ENCODE results near the gene NXPE1.
"Not testable (repeated sequence)": the region's sequence is repeated elsewhere in the genome, so short reads cannot be mapped to it uniquely, and the experiment has no call there.

The NXPE1 gene

DNA sequence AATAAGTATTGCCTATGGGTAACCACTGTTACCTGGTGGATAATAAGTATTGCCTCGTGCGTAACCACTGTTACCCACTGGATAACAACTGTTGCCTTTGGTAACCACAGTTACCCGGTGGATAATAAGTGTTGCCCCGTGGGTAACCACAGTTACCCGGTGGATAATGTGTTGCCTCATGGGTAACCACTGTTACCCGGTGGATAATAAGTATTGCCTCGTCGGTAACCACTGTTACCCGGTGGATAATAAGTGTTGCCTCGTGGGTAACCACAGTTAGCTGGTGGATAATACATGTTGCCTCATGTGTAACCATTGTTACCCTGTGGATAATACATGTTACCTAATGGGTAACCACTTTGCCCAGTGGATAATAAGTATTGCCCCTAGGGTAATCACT is 45.7 kb upstream of the NXPE1 start:
- TF ChIP-seq, protein P1, sequence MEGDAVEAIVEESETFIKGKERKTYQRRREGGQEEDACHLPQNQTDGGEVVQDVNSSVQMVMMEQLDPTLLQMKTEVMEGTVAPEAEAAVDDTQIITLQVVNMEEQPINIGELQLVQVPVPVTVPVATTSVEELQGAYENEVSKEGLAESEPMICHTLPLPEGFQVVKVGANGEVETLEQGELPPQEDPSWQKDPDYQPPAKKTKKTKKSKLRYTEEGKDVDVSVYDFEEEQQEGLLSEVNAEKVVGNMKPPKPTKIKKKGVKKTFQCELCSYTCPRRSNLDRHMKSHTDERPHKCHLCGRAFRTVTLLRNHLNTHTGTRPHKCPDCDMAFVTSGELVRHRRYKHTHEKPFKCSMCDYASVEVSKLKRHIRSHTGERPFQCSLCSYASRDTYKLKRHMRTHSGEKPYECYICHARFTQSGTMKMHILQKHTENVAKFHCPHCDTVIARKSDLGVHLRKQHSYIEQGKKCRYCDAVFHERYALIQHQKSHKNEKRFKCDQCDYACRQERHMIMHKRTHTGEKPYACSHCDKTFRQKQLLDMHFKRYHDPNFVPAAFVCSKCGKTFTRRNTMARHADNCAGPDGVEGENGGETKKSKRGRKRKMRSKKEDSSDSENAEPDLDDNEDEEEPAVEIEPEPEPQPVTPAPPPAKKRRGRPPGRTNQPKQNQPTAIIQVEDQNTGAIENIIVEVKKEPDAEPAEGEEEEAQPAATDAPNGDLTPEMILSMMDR (IDR thresholded peaks at IDR 0.05; ENCODE audit: low read depth, low read length): no peak
- Histone ChIP-seq H3K4me3 (ENCODE audit: low read depth, low read length) (no peak overlapping the region), H3K4me1 (no peaks in the 10 kb centered on the region), H3K9me3 (0 out of 2 replicates have a peak, but pooled peaks cover 5% of the 10 kb centered on the region), H3K36me3 (no peaks in the 10 kb centered on the region), H3K27me3 (no peaks in the 10 kb centered on the region)
- DNase-seq: no peak

DNA sequence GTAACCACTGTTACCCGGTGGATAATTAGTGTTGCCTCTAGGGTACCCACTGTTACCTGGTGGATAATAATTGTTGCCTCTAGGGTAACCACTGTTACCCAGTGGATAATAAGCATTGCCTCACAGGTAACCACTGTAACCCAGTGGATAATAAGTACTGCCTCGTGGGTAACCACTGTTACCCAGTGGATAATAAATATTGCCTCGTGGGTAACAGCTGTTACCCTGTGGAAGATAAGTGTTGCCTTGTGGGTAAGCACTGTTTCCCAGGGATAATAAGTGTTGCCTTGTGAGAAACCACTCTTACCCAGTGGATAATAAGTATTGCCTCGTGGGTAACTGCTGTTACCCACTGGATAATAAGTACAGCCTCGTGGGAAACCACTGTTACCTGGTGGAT is 45.2 kb upstream of the NXPE1 start:
- Histone ChIP-seq H3K27me3 (no peaks in the 10 kb centered on the region), H3K4me3 (ENCODE audit: low read depth, low read length) (no peak overlapping the region), H3K36me3 (no peaks in the 10 kb centered on the region), H3K9me3 (0 out of 2 replicates have a peak, but pooled peaks cover 5% of the 10 kb centered on the region), H3K4me1 (no peaks in the 10 kb centered on the region)
- TF ChIP-seq, protein P1 (IDR thresholded peaks at IDR 0.05; ENCODE audit: low read depth, low read length): no peak
- DNase-seq: no peak

DNA sequence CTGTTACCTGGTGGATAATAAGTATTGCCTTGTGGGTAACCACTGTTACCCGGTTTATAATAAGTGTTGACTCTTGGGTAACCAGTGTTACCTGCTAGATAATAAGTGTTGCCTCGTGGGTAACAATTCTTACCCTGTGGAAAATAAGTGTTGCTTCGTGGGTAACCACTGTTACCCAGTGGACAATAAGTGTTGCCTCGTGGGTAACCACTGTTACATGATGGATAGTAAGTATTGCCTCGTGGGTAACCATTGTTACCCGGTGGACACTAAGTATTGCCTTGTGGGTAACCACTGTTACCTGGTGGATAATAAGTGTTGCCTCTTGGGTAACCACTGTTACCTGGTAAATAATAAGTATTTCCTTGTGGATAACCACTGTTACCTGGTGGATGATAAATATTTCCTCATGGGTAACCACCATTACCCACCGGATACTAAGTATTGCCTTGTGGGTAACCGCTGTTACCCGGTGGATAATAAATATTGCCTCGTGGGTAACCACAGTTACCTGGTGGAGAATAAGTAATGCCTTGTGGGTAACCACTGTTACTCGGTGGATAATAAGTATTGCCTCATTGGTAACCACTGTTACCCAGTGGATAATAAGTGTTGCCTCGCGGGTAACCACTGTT is 44.6 kb upstream of the NXPE1 start:
- Histone ChIP-seq H3K27me3 (no peaks in the 10 kb centered on the region), H3K9me3 (0 out of 2 replicates have a peak, but pooled peaks cover 5% of the 10 kb centered on the region), H3K36me3 (no peaks in the 10 kb centered on the region), H3K4me3 (ENCODE audit: low read depth, low read length) (no peak overlapping the region), H3K4me1 (no peaks in the 10 kb centered on the region)
- DNase-seq: no peak
- TF ChIP-seq, protein P1 (IDR thresholded peaks at IDR 0.05; ENCODE audit: low read depth, low read length): no peak

DNA sequence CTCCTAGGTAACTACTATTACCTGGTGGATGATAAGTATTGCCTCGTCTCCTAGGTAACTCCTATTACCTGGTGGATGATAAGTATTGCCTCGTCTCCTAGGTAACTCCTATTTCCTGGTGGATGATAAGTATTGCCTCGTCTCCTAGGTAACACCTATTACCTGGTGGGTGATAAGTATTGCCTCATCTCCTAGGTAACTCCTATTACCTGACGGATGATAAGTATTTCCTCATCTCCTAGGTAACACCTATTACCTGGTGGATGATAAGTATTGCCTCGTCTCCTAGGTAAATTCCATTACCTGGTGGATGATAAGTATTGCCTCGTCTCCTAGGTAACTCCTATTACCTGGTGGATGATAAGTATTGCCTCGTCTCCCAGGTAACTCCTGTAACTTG is 43.5 kb upstream of the NXPE1 start:
- H3K27me3 ChIP-seq; H3K4me3 ChIP-seq (ENCODE audit: low read depth, low read length); DNase-seq; H3K4me1 ChIP-seq; H3K9me3 ChIP-seq; H3K36me3 ChIP-seq: not testable (repeated sequence)

DNA sequence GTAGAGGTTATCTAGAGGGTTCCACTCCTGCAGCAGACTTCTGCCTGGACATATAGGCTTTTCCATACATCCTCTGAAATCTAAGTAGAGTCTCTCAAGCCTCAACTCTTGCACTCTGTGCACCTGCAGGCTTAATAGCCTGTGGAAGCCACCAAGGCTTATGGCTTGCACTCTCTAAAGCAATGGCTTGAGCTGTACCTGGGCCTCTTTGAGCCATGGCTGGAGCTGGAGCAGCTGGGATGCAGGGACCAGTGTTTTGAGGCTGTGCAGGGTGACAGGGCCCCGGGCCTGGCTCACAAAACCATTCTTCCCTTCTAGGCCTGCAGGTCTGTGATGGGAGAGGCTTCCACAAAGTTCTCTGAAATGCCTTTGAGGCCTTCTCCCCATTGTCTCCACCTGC is 38.8 kb upstream of the NXPE1 start:
- H3K36me3 ChIP-seq: no peaks in the 10 kb centered on the region
- H3K4me1 ChIP-seq: no peaks in the 10 kb centered on the region
- H3K27me3 ChIP-seq: no peaks in the 10 kb centered on the region
- H3K9me3 ChIP-seq: no peaks in the 10 kb centered on the region
- DNase-seq: no peak
- H3K4me3 ChIP-seq (ENCODE audit: low read depth, low read length): no peak overlapping the region
- TF ChIP-seq, protein P1 (IDR thresholded peaks at IDR 0.05; ENCODE audit: low read depth, low read length): no peak

DNA sequence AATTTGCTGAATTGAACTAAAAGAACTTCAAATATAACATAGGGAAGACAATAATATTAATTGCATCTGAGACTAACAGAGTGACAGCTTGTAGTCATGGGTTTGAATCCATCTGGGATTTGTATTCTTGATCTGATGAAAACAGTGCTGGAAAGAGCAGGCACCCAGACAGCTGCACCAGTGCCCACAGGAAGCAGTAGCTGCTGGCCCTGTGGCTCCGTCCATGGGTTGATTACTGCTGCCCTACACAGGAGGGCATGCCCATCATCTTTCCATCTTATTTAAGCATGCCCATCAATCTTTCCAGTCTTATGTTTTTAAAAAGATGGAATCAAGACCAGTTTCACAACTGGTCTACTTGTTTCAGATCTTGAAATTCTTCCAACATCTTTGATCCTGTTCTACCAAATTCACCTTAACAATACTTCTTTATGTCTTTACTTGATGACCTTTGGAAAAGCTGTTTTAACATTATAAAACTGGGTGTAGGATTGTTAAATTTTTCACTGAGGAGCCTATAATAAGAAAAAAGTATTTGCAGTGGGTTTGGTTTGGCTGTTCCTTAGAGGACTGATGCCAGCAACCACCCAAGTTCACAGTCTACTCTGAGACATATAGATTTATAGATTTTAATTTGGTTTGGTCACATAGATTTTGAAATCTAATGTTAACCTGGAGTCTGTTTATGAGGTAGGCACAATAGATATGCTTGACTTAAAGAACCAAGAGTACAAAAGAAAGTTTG is 36.7 kb upstream of the NXPE1 start:
- no peak overlapping the region for H3K4me3 ChIP-seq (ENCODE audit: low read depth, low read length)
- H3K36me3 ChIP-seq: no peaks in the 10 kb centered on the region
- H3K9me3 ChIP-seq: no peaks in the 10 kb centered on the region
- TF ChIP-seq, protein P1 (IDR thresholded peaks at IDR 0.05; ENCODE audit: low read depth, low read length): no peak
- no peak for DNase-seq
- no peaks in the 10 kb centered on the region for H3K4me1 ChIP-seq
- no peaks in the 10 kb centered on the region for H3K27me3 ChIP-seq

Data from BE2C (cell line).